ENCODE data around the gene OR14A2. TPM values are rescaled to one million over a fixed set of nuclear protein-coding genes. Genes with fewer than 3 reads are reported as not detected.
"Not testable (repeated sequence)": the region's sequence is repeated elsewhere in the genome, so short reads cannot be mapped to it uniquely, and the experiment has no call there.

Gene OR14A2
- total and polyA plus RNA-seq, 10 donors = not detected

- H3K4me1 ChIP-seq = no peaks in the 10 kb centered on the region
- 87 to 95% (median 92%) methylated on average over 1 of the region's 1 CpG; no CpG with 5 or more reads in 1 of the 5 donors for WGBS, 5 donors
- intact Hi-C loops (cut with DNase I; ENCODE audit: low total_unique reads) = no loop called here
- TF ChIP-seq POLR2A (IDR thresholded peaks at IDR 0.05) (no peak), POLR2AphosphoS5 (IDR thresholded peaks at IDR 0.05) (no peak)
- TF ChIP-seq, protein P1, sequence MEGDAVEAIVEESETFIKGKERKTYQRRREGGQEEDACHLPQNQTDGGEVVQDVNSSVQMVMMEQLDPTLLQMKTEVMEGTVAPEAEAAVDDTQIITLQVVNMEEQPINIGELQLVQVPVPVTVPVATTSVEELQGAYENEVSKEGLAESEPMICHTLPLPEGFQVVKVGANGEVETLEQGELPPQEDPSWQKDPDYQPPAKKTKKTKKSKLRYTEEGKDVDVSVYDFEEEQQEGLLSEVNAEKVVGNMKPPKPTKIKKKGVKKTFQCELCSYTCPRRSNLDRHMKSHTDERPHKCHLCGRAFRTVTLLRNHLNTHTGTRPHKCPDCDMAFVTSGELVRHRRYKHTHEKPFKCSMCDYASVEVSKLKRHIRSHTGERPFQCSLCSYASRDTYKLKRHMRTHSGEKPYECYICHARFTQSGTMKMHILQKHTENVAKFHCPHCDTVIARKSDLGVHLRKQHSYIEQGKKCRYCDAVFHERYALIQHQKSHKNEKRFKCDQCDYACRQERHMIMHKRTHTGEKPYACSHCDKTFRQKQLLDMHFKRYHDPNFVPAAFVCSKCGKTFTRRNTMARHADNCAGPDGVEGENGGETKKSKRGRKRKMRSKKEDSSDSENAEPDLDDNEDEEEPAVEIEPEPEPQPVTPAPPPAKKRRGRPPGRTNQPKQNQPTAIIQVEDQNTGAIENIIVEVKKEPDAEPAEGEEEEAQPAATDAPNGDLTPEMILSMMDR (IDR thresholded peaks at IDR 0.05 in 8 of 11, conservative IDR thresholded peaks at IDR 0.05 in 3 of 11) = no peak
- H3K27me3 ChIP-seq (replicated peaks in 1 of 7) = no peaks in the 10 kb centered on the region
- no peak overlapping the region for H3K27ac ChIP-seq
- H3K36me3 ChIP-seq = no peaks in the 10 kb centered on the region
- H3K9me3 ChIP-seq = peaks cover 0 to 41% (median 33%) of the 10 kb centered on the region in 8 donors
- DNase-seq = no peak
- H3K4me3 ChIP-seq = no peak overlapping the region
Measured at GRCh38 chr1:247749870-247750269, 1.9 kb upstream of the OR14A2 start.

DNA sequence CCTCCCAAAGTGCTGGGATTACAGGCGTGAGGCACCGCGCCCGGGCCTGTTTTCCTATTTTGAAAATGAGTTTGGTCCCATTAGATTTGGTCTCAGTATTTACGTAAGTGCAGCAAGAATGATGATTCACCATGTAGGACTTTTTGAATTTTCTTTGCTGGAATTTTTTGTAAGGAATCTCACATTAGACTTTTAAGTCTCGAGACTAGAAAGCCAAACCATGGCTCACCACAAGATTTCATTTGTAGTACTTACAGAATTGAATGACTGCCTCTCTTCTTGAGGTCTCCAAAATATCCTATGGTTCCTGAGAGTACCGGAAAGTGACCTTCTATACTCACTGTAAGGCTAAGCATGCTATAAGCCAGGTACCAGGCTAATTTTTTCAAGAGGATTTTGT is 325 bp downstream of the OR14A2 start:
- H3K4me3 ChIP-seq = no peak overlapping the region
- H3K4me1 ChIP-seq = no peaks in the 10 kb centered on the region
- peaks cover 0 to 41% (median 33%) of the 10 kb centered on the region in 8 donors for H3K9me3 ChIP-seq
- WGBS, 5 donors = 90 to 95% (median 91%) methylated on average over 7 of the region's 7 CpGs
- no peak overlapping the region for H3K27ac ChIP-seq
- DNase-seq = no peak
- intact Hi-C loops (cut with DNase I; ENCODE audit: low total_unique reads) = no loop called here
- H3K36me3 ChIP-seq = no peaks in the 10 kb centered on the region
- H3K27me3 ChIP-seq (replicated peaks in 1 of 7) = peaks cover 0 to 4% (median 0%) of the 10 kb centered on the region in 7 donors
- TF ChIP-seq POLR2AphosphoS5 (IDR thresholded peaks at IDR 0.05) (no peak), POLR2A (IDR thresholded peaks at IDR 0.05) (no peak)
- TF ChIP-seq, protein P1 (IDR thresholded peaks at IDR 0.05 in 8 of 11, conservative IDR thresholded peaks at IDR 0.05 in 3 of 11) = no peak

DNA sequence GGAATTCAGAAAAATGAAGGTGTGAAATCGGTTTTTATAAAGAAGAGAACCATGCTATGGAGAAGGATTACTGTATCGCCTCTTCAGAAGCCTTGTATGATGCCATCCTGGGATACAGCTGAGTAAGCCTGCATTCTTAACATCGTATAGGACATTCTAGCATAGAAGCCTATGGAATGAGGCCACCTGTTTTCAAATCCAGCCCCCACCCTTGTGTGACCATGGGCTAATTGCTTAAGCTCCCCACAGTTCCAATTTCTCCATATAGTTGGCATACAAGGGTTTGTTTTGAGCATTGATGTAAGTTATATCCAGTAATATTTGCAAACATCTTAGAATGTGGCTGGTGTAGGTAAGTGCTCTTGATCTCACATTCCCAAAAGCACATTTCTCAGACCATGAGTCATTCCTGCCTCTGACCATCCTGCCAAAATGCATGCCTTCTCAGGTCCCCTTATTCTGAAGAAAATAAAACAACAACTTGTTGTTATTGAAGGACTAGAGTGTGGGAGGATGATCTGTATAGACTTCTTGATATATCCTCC is 1.5 kb downstream of the OR14A2 start:
- Histone ChIP-seq H3K27me3 (replicated peaks in 1 of 7) (peaks cover 0 to 4% (median 0%) of the 10 kb centered on the region in 7 donors), H3K27ac (no peak overlapping the region), H3K9me3 (peaks cover 0 to 32% (median 24%) of the 10 kb centered on the region in 8 donors), H3K4me1 (no peaks in the 10 kb centered on the region), H3K36me3 (no peaks in the 10 kb centered on the region), H3K4me3 (no peak overlapping the region)
- no peak for DNase-seq
- TF ChIP-seq POLR2AphosphoS5 (IDR thresholded peaks at IDR 0.05) (no peak), POLR2A (IDR thresholded peaks at IDR 0.05) (no peak)
- TF ChIP-seq, protein P1 (IDR thresholded peaks at IDR 0.05 in 8 of 11, conservative IDR thresholded peaks at IDR 0.05 in 3 of 11) = no peak
- WGBS, 5 donors = 66 to 90% (median 77%) methylated on average over 3 of the region's 3 CpGs
- intact Hi-C loops (cut with DNase I; ENCODE audit: low total_unique reads) = no loop called here

DNA sequence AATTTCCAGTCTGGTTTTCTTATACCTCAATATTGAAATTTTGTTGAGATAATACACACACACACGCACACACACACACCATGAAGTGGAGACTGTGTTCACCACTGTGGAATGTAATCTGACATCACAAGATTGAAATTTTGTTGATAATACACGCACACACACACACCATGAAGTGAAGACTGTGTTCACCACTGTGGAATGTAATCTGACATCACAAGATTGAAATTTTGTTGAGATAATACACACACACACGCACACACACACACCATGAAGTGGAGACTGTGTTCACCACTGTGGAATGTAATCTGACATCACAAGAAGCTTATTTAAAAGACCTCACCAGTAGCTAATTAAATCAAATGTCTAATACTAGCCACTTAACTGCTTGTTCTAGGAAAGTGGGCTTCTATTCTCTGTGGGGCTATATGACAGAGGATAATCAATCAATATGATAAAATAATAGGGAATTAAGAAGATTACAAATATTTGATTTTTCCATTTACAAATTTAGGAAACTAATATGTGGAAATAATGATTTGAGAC is 5.7 kb downstream of the OR14A2 start:
- DNase-seq; H3K4me1 ChIP-seq; H3K36me3 ChIP-seq; H3K27me3 ChIP-seq (replicated peaks in 1 of 7); H3K27ac ChIP-seq; intact Hi-C loops (cut with DNase I; ENCODE audit: low total_unique reads); H3K4me3 ChIP-seq; H3K9me3 ChIP-seq: not testable (repeated sequence)
- 61 to 82% (median 77%) methylated on average over 3 of the region's 3 CpGs for WGBS, 5 donors
